HEK293 (cell line): Measurements from ENCODE around the gene LDLRAD4.

Experiments
- CTCF ChIP-seq: fragments of 450-650 bp; formaldehyde crosslinking; IDR thresholded peaks from 2 replicates; pipeline ENCODE4 v1.5.1; 2016; ENCODE audit warnings: missing biosample characterization, missing genetic modification characterization
- YY1 ChIP-seq: fragments of 450-650 bp; formaldehyde crosslinking; IDR thresholded peaks from 2 replicates; pipeline ENCODE4 v1.5.1; 2018; ENCODE audit warnings: missing biosample characterization, missing genetic modification characterization
- ZFP37 ChIP-seq: fragments of 450-650 bp; formaldehyde crosslinking; IDR thresholded peaks from 2 replicates; pipeline ENCODE4 v1.5.1; 2016; ENCODE audit warnings: missing biosample characterization, missing genetic modification characterization
- ZNF121 ChIP-seq: fragments of 450-650 bp; formaldehyde crosslinking; IDR thresholded peaks from 2 replicates; pipeline ENCODE4 v1.5.1; 2016; ENCODE audit warnings: missing biosample characterization, missing genetic modification characterization
- ZNF175 ChIP-seq: fragments of 450-650 bp; formaldehyde crosslinking; IDR thresholded peaks from 2 replicates; pipeline ENCODE4 v1.5.1; 2016; ENCODE audit warnings: missing biosample characterization, missing genetic modification characterization
- ZNF248 ChIP-seq: fragments of 450-650 bp; formaldehyde crosslinking; IDR thresholded peaks from 2 replicates; pipeline ENCODE4 v1.5.1; 2017; ENCODE audit warnings: missing biosample characterization, missing genetic modification characterization
- ZNF311 ChIP-seq: fragments of 450-650 bp; formaldehyde crosslinking; IDR thresholded peaks from 2 replicates; pipeline ENCODE4 v1.5.1; 2017; ENCODE audit warnings: missing biosample characterization, missing genetic modification characterization, borderline replicate concordance
- ZNF629 ChIP-seq: fragments of 450-650 bp; formaldehyde crosslinking; IDR thresholded peaks from 2 replicates; pipeline ENCODE4 v1.5.1; 2017; ENCODE audit warnings: missing biosample characterization, missing genetic modification characterization
- ZNF704 ChIP-seq: fragments of 450-650 bp; formaldehyde crosslinking; IDR thresholded peaks from 2 replicates; pipeline ENCODE4 v1.5.1; 2016; ENCODE audit warnings: missing biosample characterization, missing genetic modification characterization
- ZNF707 ChIP-seq: fragments of 450-650 bp; formaldehyde crosslinking; IDR thresholded peaks from 2 replicates; pipeline ENCODE4 v1.5.1; 2016; ENCODE audit warnings: missing biosample characterization, missing genetic modification characterization

- TF ChIP-seq ZFP37 (tag by site-specific recombination) = no peak
- TF ChIP-seq ZNF248 (tag by site-specific recombination) = no peak
- TF ChIP-seq YY1 = no peak
- no peak for TF ChIP-seq ZNF175 (tag by site-specific recombination)
- TF ChIP-seq CTCF (tag by site-specific recombination) = no peak
- TF ChIP-seq ZNF707 = no peak
- TF ChIP-seq ZNF629 = no peak
- TF ChIP-seq ZNF704 = no peak
- TF ChIP-seq ZNF121 (tag by site-specific recombination) = no peak
- TF ChIP-seq ZNF311 (tag by site-specific recombination) = no peak
Observed at GRCh38 chr18:13401826-13402225, 183.3 kb downstream of the LDLRAD4 start.
